Glutamatergic neuron (in vitro differentiated cells): Measurements from ENCODE around the gene ITPR1. TPM values are rescaled to one million over a fixed set of nuclear protein-coding genes. Genes with fewer than 3 reads are reported as not detected.

Experiments used
- DNase-seq: peaks from one replicate; pipeline ENCODE4 v3.0.0; 2022
- H3K27ac Mint-ChIP-seq: one replicate; pipeline ENCODE4 v1.8.0; 2020; ENCODE audit warnings: mild to moderate bottlenecking, mixed read lengths, inconsistent platforms; ENCODE audit not compliant: unreplicated experiment
- H3K27me3 Mint-ChIP-seq: one replicate; pipeline ENCODE4 v1.8.0; 2020; ENCODE audit warnings: mild to moderate bottlenecking, moderate library complexity, mixed read lengths, inconsistent platforms; ENCODE audit not compliant: unreplicated experiment
- H3K36me3 Mint-ChIP-seq: one replicate; pipeline ENCODE4 v1.8.0; 2020; ENCODE audit warnings: mild to moderate bottlenecking, mixed read lengths, inconsistent platforms; ENCODE audit not compliant: unreplicated experiment
- H3K4me1 Mint-ChIP-seq: one replicate; pipeline ENCODE4 v1.8.0; 2020; ENCODE audit warnings: mild to moderate bottlenecking, low read depth, mixed read lengths, inconsistent platforms; ENCODE audit not compliant: unreplicated experiment
- H3K4me3 Mint-ChIP-seq: one replicate; pipeline ENCODE4 v1.8.0; 2020; ENCODE audit warnings: mild to moderate bottlenecking, mixed read lengths, inconsistent platforms; ENCODE audit not compliant: unreplicated experiment
- H3K9me3 Mint-ChIP-seq: one replicate; pipeline ENCODE4 v1.8.0; 2020; ENCODE audit warnings: mild to moderate bottlenecking, moderate library complexity, mixed read lengths, inconsistent platforms; ENCODE audit not compliant: unreplicated experiment
- CTCF ChIP-seq: fragments of 200-600 bp; sonication (generic); IDR thresholded peaks from one replicate; pipeline ENCODE4 v1.5.0; 2021; ENCODE audit not compliant: partially characterized antibody, unreplicated experiment
- total RNA-seq: library from RNA; stranded (reverse); fragmentation: NEBNext Ultra II Directional; extraction: Animal tissue kit (Norgen Biotek cat#: 25700); gene quantifications from one replicate; pipeline ENCODE4 v1.2.1, GENCODE V29; 2021; ENCODE audit not compliant: unreplicated experiment

The ITPR1 gene
- total RNA-seq, 1 donor from 2014 or later: 6.9 TPM

- Mint-ChIP-seq H3K4me3 (peak overlapping the region; percentile 10), H3K36me3 (no peaks in the 10 kb centered on the region), H3K9me3 (no peaks in the 10 kb centered on the region), H3K27ac (peak overlapping the region; percentile 78), H3K4me1 (peaks cover 25% of the 10 kb centered on the region), H3K27me3 (peaks cover 2% of the 10 kb centered on the region)
- peak; percentile 26 for DNase-seq
- TF ChIP-seq CTCF: no peak
These were observed 39.5 kb downstream of the ITPR1 start for GRCh38 chr3:4532535-4533112.

GRCh38 chr3:4533489-4534443, 40.6 kb downstream of the ITPR1 start:
- Mint-ChIP-seq H3K4me1 (peaks cover 22% of the 10 kb centered on the region), H3K4me3 (no peak overlapping the region), H3K27ac (peak overlapping the region; percentile 78), H3K27me3 (peaks cover 2% of the 10 kb centered on the region), H3K9me3 (no peaks in the 10 kb centered on the region), H3K36me3 (no peaks in the 10 kb centered on the region)
- TF ChIP-seq CTCF: no peak
- no peak for DNase-seq

- Mint-ChIP-seq H3K9me3 (no peaks in the 10 kb centered on the region), H3K27me3 (peaks cover 2% of the 10 kb centered on the region), H3K4me3 (no peak overlapping the region), H3K27ac (no peak overlapping the region), H3K36me3 (no peaks in the 10 kb centered on the region), H3K4me1 (peaks cover 18% of the 10 kb centered on the region)
- DNase-seq: no peak
- no peak for TF ChIP-seq CTCF
These were observed 41.8 kb downstream of the ITPR1 start for GRCh38 chr3:4534906-4535305.

- Mint-ChIP-seq H3K4me3 (no peak overlapping the region), H3K4me1 (peaks cover 18% of the 10 kb centered on the region)
These were observed 43.1 kb downstream of the ITPR1 start for GRCh38 chr3:4536260-4536659.

More at GRCh38 chr3:4536260-4536659, 43.1 kb downstream of the ITPR1 start:
- Mint-ChIP-seq H3K27ac (no peak overlapping the region), H3K27me3 (peaks cover 2% of the 10 kb centered on the region), H3K9me3 (no peaks in the 10 kb centered on the region), H3K36me3 (no peaks in the 10 kb centered on the region)
- no peak for TF ChIP-seq CTCF
- DNase-seq: no peak
